Measurements from ENCODE around the gene TEDC1. TPM values are rescaled to one million over a fixed set of nuclear protein-coding genes. Genes with fewer than 3 reads are reported as not detected.

TEDC1 gene
- total RNA-seq, 2 experiments from 2014 or later = 44.1 to 47.0 TPM

DNA sequence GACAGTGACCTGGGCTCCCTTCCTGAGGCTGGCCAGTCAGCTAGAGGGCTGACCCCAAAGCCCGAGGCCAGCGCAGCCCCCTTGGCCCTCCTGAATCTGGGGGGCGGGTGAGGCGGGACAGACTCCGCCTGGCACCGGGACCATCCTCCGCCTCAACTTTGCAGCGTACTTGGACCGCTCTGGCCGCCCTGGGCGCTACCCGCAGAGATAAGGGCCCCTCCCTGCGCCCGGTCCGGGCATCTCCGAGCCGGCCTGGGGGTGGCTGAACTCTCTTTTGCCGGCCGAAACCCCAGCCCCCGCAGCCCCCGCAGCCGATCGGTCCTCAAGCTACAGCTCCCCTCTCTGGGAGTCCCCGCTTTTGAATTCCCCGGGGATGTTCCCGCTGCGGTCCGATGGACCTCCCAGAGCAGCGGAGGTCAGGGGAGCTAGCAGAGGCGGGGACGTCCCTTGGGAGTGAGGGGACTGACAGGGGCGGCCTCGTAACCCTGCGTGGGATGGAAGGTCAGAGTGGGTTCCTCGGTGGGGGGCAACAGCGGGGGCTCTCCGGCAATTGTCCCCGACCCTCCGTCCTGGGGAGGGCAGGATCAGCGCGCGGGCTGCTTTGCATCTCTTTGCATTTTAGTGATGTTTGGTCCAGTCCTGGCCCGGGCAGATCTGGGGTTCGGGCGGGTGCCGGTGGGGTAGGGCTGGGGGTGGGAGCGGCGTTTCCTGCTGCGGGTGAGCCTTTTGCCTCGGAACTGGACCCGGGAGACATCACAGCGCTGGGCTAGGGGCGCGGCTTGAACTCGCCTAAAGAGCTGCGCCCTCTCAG lies 4.7 kb upstream of the TEDC1 start, which contains the start of gene CRIP1:
Gene CRIP1 (plus strand): TSS at position 724 of the 811 bp plus-strand sequence. CDS start 374 bp downstream, outside the sequence.
- Mint-ChIP-seq H3K9me3 (no peaks in the 10 kb centered on the region), H3K27me3 (no peaks in the 10 kb centered on the region), H3K27ac (peak within 1 kb of the TSS; percentile 89), H3K4me3 (peak within 1 kb of the TSS; percentile 92), H3K36me3 (ENCODE audit: low read depth) (peaks cover 20% of the 10 kb centered on the region), H3K4me1 (peaks cover 50% of the 10 kb centered on the region)
- CTCF ChIA-PET = no interaction called here
- no peak for DNase-seq
- POLR2A ChIA-PET = interaction anchor here (1.0 kb wide), 1 partner anchor 96 kb away, joined by 3 read pairs; no protein-coding TSS in a partner anchor

DNA sequence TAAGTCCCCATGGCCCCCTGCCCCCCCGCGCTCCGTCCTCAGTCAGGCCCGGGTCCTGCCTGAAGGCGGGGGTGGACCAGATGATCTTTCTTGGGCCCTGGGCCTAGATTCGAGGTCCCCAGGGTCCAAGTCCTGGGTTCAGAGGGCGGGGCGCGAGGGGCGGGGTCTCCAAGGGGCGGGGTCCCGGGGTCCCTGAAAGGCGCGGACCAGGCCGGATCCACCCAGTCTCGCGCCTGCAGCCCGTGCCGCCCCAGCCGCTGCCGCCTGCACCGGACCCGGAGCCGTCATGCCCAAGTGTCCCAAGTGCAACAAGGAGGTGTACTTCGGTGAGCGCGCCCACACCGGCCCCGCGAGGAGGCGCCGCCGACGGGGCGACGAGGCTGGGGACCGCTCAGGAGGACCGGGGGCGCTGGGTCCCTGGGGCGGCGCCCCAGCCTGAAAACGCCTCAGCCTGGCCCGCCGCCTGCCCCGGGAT lies 4.0 kb upstream of the TEDC1 start:
- CTCF ChIA-PET = no interaction called here
- Mint-ChIP-seq H3K27ac (peak overlapping the region; percentile 84), H3K4me3 (peak overlapping the region; percentile 92), H3K4me1 (peaks cover 49% of the 10 kb centered on the region), H3K36me3 (ENCODE audit: low read depth) (peaks cover 20% of the 10 kb centered on the region), H3K9me3 (no peaks in the 10 kb centered on the region), H3K27me3 (no peaks in the 10 kb centered on the region)
- POLR2A ChIA-PET = interaction anchor here (1.0 kb wide), 1 partner anchor 96 kb away, joined by 3 read pairs; no protein-coding TSS in a partner anchor
- peak; percentile 77 for DNase-seq

DNA sequence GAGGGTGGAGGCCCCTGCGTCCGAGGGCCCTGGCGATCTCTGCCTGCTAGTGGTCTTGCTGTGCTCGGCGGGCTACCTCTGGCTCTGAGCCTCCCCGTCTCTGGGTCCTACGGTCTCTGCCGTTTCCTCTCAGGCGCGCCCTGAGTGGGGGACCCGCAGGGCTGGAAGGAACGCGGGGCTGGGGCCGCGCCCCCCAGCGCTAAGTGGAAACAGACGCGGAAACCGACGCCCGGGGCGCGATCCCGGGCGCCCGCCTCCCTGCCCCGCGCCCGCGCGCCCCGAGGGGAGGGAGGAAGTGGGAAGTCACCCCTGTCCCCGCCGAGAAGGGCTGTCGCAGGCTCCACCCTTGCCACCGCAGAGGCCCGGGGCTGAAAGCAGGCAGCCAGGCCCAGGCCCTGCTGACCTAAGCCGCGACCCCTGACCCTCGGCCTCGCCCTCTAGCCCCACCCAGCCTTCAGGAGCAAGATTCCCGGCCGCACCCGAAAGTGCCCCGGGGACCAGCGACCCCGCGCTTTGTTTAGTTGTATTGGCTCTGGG lies 3.5 kb upstream of the TEDC1 start:
- Mint-ChIP-seq H3K27me3 (no peaks in the 10 kb centered on the region), H3K9me3 (no peaks in the 10 kb centered on the region), H3K4me3 (peak overlapping the region; percentile 92), H3K36me3 (ENCODE audit: low read depth) (peaks cover 20% of the 10 kb centered on the region), H3K4me1 (peaks cover 46% of the 10 kb centered on the region), H3K27ac (peak overlapping the region; percentile 89)
- ChIA-PET CTCF (no interaction called here), POLR2A (no interaction called here)
- peak; percentile 81 for DNase-seq

DNA sequence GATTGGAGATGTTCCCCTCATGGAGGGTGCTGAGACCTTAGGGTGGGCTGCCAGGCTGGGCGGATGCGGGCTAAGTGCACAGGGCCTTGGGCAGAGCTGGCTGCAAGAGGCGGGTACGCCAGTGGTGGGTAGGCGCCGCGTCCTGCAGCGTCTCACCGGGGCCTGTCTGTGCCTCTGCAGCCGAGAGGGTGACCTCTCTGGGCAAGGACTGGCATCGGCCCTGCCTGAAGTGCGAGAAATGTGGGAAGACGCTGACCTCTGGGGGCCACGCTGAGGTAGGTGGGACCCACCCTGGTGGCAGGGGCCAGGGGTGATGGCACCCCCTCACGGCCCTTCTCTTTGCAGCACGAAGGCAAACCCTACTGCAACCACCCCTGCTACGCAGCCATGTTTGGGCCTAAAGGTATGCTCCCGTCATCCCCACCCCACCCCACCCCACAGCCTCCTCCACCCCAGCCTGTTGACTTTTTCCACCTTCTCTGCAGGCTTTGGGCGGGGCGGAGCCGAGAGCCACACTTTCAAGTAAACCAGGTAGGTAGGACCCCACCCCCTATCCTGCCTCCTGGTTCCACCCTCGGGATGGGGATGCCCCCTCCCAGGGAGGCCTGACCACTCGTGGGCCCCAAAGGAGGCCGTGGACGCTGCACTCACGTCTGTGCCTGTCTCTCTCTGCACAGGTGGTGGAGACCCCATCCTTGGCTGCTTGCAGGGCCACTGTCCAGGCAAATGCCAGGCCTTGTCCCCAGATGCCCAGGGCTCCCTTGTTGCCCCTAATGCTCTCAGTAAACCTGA lies 2.9 kb upstream of the TEDC1 start:
- CTCF ChIA-PET = interaction anchor here (1.6 to 5.3 kb wide), 3 partner anchors 7 to 115 kb away, joined by 4 to 112 read pairs (median 81); no protein-coding TSS in a partner anchor
- Mint-ChIP-seq H3K4me3 (peak overlapping the region; percentile 92), H3K4me1 (peaks cover 41% of the 10 kb centered on the region), H3K9me3 (no peaks in the 10 kb centered on the region), H3K36me3 (ENCODE audit: low read depth) (peaks cover 20% of the 10 kb centered on the region), H3K27ac (peak overlapping the region; percentile 93), H3K27me3 (no peaks in the 10 kb centered on the region)
- peak; percentile 52 for DNase-seq
- POLR2A ChIA-PET = no interaction called here

GRCh38 chr14:105488781-105489541 lies 2.1 kb upstream of the TEDC1 start:
- no peaks in the 10 kb centered on the region for H3K9me3 Mint-ChIP-seq
- H3K4me1 Mint-ChIP-seq = peaks cover 43% of the 10 kb centered on the region
- H3K4me3 Mint-ChIP-seq = peak overlapping the region; percentile 92
- DNase-seq = no peak
- H3K27ac Mint-ChIP-seq = peak overlapping the region; percentile 93
- POLR2A ChIA-PET = interaction anchor here (0.8 to 5.1 kb wide), 11 partner anchors 7 to 174 kb away, joined by 3 to 85 read pairs (median 7); partner anchors contain the start of genes MTA1, PACS2 and TEX22
- no peaks in the 10 kb centered on the region for H3K27me3 Mint-ChIP-seq
- CTCF ChIA-PET = interaction anchor here (0.5 to 5.3 kb wide), 20 partner anchors 8 to 504 kb away, joined by 3 to 112 read pairs (median 6); partner anchors contain the start of genes BRF1, BTBD6 and GPR132
- peaks cover 23% of the 10 kb centered on the region for H3K36me3 Mint-ChIP-seq (ENCODE audit: low read depth)

- CTCF ChIA-PET = interaction anchor here (0.5 to 5.3 kb wide), 22 partner anchors 8 to 505 kb away, joined by 3 to 112 read pairs (median 5); partner anchors contain the start of genes BRF1, BTBD6 and GPR132
- Mint-ChIP-seq H3K9me3 (no peaks in the 10 kb centered on the region), H3K27ac (peak overlapping the region; percentile 93), H3K27me3 (no peaks in the 10 kb centered on the region), H3K36me3 (ENCODE audit: low read depth) (peaks cover 23% of the 10 kb centered on the region), H3K4me3 (peak overlapping the region; percentile 92), H3K4me1 (peaks cover 36% of the 10 kb centered on the region)
- DNase-seq = peak; percentile 90
- POLR2A ChIA-PET = interaction anchor here (0.8 to 5.1 kb wide), 15 partner anchors 8 to 189 kb away, joined by 3 to 85 read pairs (median 6); partner anchors contain the start of genes BRF1, MTA1, PACS2 and TEX22
Observed at GRCh38 chr14:105489542-105490266, 1.3 kb upstream of the TEDC1 start.

- H3K27ac Mint-ChIP-seq = no peak overlapping the region
- peak overlapping the region; percentile 92 for H3K4me3 Mint-ChIP-seq
- POLR2A ChIA-PET = interaction anchor here (0.8 to 5.1 kb wide), 14 partner anchors 9 to 424 kb away, joined by 3 to 85 read pairs (median 6); partner anchors contain the start of genes BRF1, GPR132, MTA1 and PACS2
- peaks cover 34% of the 10 kb centered on the region for H3K4me1 Mint-ChIP-seq
- no peak for DNase-seq
- H3K9me3 Mint-ChIP-seq = no peaks in the 10 kb centered on the region
- CTCF ChIA-PET = interaction anchor here (0.6 to 5.3 kb wide), 20 partner anchors 9 to 425 kb away, joined by 3 to 112 read pairs (median 6); partner anchors contain the start of genes BRF1, BTBD6 and GPR132
- H3K27me3 Mint-ChIP-seq = no peaks in the 10 kb centered on the region
- H3K36me3 Mint-ChIP-seq (ENCODE audit: low read depth) = peaks cover 23% of the 10 kb centered on the region
Observed at GRCh38 chr14:105490267-105490571, 827 bp upstream of the TEDC1 start.

DNA sequence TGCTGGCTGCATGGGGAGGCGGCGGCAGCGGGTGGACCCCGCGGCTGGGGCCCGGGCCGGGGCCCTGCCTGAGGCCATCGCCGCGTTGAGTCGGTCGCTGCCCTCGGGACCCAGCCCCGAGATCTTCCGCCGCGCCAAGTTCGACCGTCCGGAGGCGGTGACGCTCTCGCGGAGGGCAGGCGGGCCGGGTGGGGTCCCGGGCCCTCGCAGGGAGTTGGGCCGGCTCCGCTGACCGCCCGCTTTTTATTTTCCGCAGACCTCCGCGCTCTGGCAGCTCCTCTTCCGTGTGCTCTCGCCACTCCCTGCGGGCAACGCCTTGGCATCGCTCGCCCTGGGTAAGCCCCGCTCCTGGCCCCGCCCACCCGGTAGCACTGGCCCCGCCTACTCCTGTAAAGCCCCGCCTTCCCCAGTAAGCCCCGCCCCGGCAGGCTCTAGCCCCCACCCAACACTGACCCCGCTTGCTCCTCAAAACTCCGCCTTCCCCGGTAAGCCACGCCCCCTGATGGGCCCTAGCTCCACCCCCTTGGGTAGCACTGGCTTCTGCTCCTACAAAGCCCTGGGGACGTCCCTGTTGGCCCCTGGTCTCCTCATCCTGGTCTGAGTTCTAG lies 424 bp downstream of the TEDC1 start:
- CTCF ChIA-PET = interaction anchor here (0.9 to 5.3 kb wide), 4 partner anchors 10 to 199 kb away, joined by 3 to 112 read pairs (median 4); no protein-coding TSS in a partner anchor

DNA sequence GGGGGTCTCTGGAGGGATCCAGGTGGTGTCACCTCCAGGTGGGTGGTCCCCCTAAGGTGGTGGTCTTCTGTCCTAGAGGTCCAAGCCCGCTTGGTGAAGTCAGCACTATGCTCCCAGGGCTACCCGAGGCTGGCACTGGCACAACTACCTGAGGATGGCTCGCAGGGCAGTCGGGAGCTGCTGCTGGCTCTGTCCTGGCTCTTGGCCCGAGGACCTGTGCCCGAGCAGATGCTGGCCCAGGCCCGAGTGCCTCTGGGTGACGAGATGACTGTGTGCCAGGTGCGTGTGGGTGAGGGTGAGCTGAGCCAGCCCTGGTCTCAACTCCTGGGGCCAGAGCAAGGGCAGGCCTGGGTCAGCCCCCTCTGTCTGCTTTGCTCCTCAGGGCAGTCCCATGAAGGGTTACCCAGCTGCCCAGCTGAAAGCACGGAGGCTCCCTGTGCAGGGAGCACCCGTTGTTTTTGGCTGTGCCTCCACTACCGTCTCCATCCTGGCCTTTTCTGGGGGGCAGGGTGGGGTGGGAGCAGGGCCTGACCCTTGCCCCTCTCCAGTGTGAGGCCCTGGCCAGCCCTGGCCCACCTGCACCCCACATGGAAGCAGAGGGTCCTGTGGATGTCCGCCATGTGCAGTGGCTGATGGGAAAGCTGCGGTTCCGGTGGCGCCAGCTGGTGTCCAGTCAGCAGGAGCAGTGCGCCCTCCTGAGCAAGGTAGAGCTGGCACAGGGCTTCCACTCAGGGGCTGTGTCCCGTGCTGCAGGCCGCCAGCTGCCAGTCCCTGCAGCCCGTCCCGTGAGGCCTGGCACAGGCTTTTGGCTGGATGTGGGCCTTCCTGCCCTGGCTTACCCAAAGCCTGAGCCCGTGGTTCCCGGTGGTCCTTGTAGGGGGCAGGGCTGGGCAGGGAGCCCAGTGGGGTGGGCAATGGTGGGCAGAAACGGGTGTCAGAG lies 1.3 kb downstream of the TEDC1 start:
- Mint-ChIP-seq H3K27ac (peak overlapping the region; percentile 95), H3K9me3 (no peaks in the 10 kb centered on the region), H3K4me1 (peaks cover 22% of the 10 kb centered on the region), H3K4me3 (peak overlapping the region; percentile 87), H3K36me3 (ENCODE audit: low read depth) (peaks cover 23% of the 10 kb centered on the region), H3K27me3 (no peaks in the 10 kb centered on the region)
- CTCF ChIA-PET = interaction anchor here (0.9 to 5.3 kb wide), 4 partner anchors 11 to 200 kb away, joined by 3 to 112 read pairs (median 4); no protein-coding TSS in a partner anchor
- DNase-seq = no peak
- POLR2A ChIA-PET = interaction anchor here (0.7 to 5.1 kb wide), 14 partner anchors 9 to 472 kb away, joined by 3 to 85 read pairs (median 4); partner anchors contain the start of genes CDCA4 and PACS2

More for the DNA sequence above, 424 bp downstream of the TEDC1 start:
- Mint-ChIP-seq H3K27me3 (no peaks in the 10 kb centered on the region), H3K4me1 (peaks cover 25% of the 10 kb centered on the region), H3K4me3 (peak overlapping the region; percentile 87), H3K27ac (peak overlapping the region; percentile 95), H3K36me3 (ENCODE audit: low read depth) (peaks cover 23% of the 10 kb centered on the region), H3K9me3 (no peaks in the 10 kb centered on the region)
- POLR2A ChIA-PET = interaction anchor here (0.7 to 5.1 kb wide), 14 partner anchors 10 to 471 kb away, joined by 3 to 85 read pairs (median 4); partner anchors contain the start of genes CDCA4, GPR132 and PACS2
- DNase-seq = peak; percentile 94
